SJSA1 (cell line): ENCODE results near the gene NAGPA. TPM values are rescaled to one million over a fixed set of nuclear protein-coding genes. Genes with fewer than 3 reads are reported as not detected.
A peak's percentile ranks its signal among the peaks of the same experiment; 100 is the strongest.
"Not testable (repeated sequence)": the region's sequence is repeated elsewhere in the genome, so short reads cannot be mapped to it uniquely, and the experiment has no call there.

Experiments
- DNase-seq, 2 experiments: peaks; one replicate each; pipeline ENCODE4 v3.0.0-alpha.2; 2015 to 2020; ENCODE audit warnings: low spot score in 2 of 2, low read depth in 1 of 2
- H3K27ac ChIP-seq: fragments of 250-450 bp; sonication (Bioruptor Pico); 2 replicates; pipeline ENCODE4 v1.5.1; 2020; ENCODE audit warnings: mild to moderate bottlenecking, moderate library complexity
- H3K27me3 ChIP-seq: fragments of 250-450 bp; sonication (Bioruptor Pico); replicated peaks from 2 replicates; pipeline ENCODE4 v1.5.1; 2020; ENCODE audit warnings: mild to moderate bottlenecking, moderate library complexity
- H3K36me3 ChIP-seq: fragments of 250-450 bp; sonication (Bioruptor Pico); 2 replicates; pipeline ENCODE4 v1.5.1; 2020; ENCODE audit warnings: mild to moderate bottlenecking
- H3K4me1 ChIP-seq: fragments of 250-450 bp; sonication (Bioruptor Pico); replicated peaks from 2 replicates; pipeline ENCODE4 v1.6.1; 2021; ENCODE audit warnings: mild to moderate bottlenecking
- H3K4me3 ChIP-seq: fragments of 250-450 bp; sonication (Bioruptor Pico); 2 replicates; pipeline ENCODE4 v1.5.1; 2020; ENCODE audit warnings: mild to moderate bottlenecking
- H3K9me3 ChIP-seq: fragments of 250-450 bp; sonication (Bioruptor Pico); replicated peaks from 2 replicates; pipeline ENCODE4 v1.5.1; 2020; ENCODE audit warnings: mild to moderate bottlenecking
- total RNA-seq: library from RNA; depleted of rRNA; stranded (reverse); fragments of >200 nt; shearing (Covaris generic); gene quantifications from 2 replicates; pipeline ENCODE4 v1.2.3, GENCODE V29; 2014; rRNA removed

NAGPA gene
- total RNA-seq = 12.1 and 31.5 TPM in 2 replicates

GRCh38 chr16:5033256-5034166 lies at the start of gene NAGPA:
Gene NAGPA (minus strand): TSS chr16:5033935. CDS start chr16:5033914, 21 bp downstream.
- peaks cover 13% of the 10 kb centered on the region for H3K4me1 ChIP-seq
- peak; percentile 85 for DNase-seq
- H3K27ac ChIP-seq = 0 out of 2 replicates have a peak within 1 kb of the TSS, but pooled peaks have one; percentile 7
- no peaks in the 10 kb centered on the region for H3K9me3 ChIP-seq
- H3K27me3 ChIP-seq = no peaks in the 10 kb centered on the region
- H3K4me3 ChIP-seq = peak within 1 kb of the TSS; percentile 86
- no peaks in the 10 kb centered on the region; the same call in 1 of the 2 replicates for H3K36me3 ChIP-seq

GRCh38 chr16:5080996-5081395 lies 47.3 kb upstream of the NAGPA start:
- DNase-seq, H3K27ac ChIP-seq, H3K4me3 ChIP-seq, H3K4me1 ChIP-seq, H3K9me3 ChIP-seq, H3K27me3 ChIP-seq: not testable (repeated sequence)
- peaks cover 12% of the 10 kb centered on the region for H3K36me3 ChIP-seq

GRCh38 chr16:5080461-5080860 lies 46.7 kb upstream of the NAGPA start:
- not testable (repeated sequence) for H3K4me3 ChIP-seq, H3K9me3 ChIP-seq, H3K27me3 ChIP-seq, H3K4me1 ChIP-seq, DNase-seq, H3K27ac ChIP-seq
- peaks cover 17% of the 10 kb centered on the region for H3K36me3 ChIP-seq

GRCh38 chr16:5078626-5079025 lies 44.9 kb upstream of the NAGPA start:
- no peak for DNase-seq
- Histone ChIP-seq H3K36me3 (peaks cover 28% of the 10 kb centered on the region), H3K27ac (no peak overlapping the region), H3K4me3 (no peak overlapping the region), H3K27me3 (no peaks in the 10 kb centered on the region), H3K4me1 (no peaks in the 10 kb centered on the region), H3K9me3 (no peaks in the 10 kb centered on the region)

GRCh38 chr16:5077304-5077703 lies 43.6 kb upstream of the NAGPA start:
- no peaks in the 10 kb centered on the region for H3K27me3 ChIP-seq
- H3K36me3 ChIP-seq = peaks cover 35% of the 10 kb centered on the region
- H3K4me3 ChIP-seq = no peak overlapping the region
- H3K9me3 ChIP-seq = no peaks in the 10 kb centered on the region
- DNase-seq = no peak
- no peak overlapping the region for H3K27ac ChIP-seq
- peaks cover 5% of the 10 kb centered on the region for H3K4me1 ChIP-seq

- H3K4me1 ChIP-seq = peaks cover 15% of the 10 kb centered on the region
- H3K9me3 ChIP-seq = no peaks in the 10 kb centered on the region
- H3K36me3 ChIP-seq = peaks cover 35% of the 10 kb centered on the region
- no peaks in the 10 kb centered on the region for H3K27me3 ChIP-seq
- no peak for DNase-seq
- H3K4me3 ChIP-seq = no peak overlapping the region
- no peak overlapping the region for H3K27ac ChIP-seq
Observed at GRCh38 chr16:5075637-5076036, 41.9 kb upstream of the NAGPA start.

GRCh38 chr16:5073771-5074170 lies 40.0 kb upstream of the NAGPA start:
- Histone ChIP-seq H3K4me1 (peaks cover 15% of the 10 kb centered on the region), H3K36me3 (peaks cover 35% of the 10 kb centered on the region)
- H3K27me3 ChIP-seq, DNase-seq, H3K27ac ChIP-seq, H3K4me3 ChIP-seq, H3K9me3 ChIP-seq: not testable (repeated sequence)

GRCh38 chr16:5073279-5073629 lies 39.5 kb upstream of the NAGPA start:
- DNase-seq = no peak
- H3K9me3 ChIP-seq = no peaks in the 10 kb centered on the region
- peaks cover 35% of the 10 kb centered on the region for H3K36me3 ChIP-seq
- no peak overlapping the region for H3K27ac ChIP-seq
- no peaks in the 10 kb centered on the region for H3K27me3 ChIP-seq
- no peak overlapping the region for H3K4me3 ChIP-seq
- H3K4me1 ChIP-seq = peaks cover 15% of the 10 kb centered on the region

- Histone ChIP-seq H3K36me3 (peaks cover 35% of the 10 kb centered on the region), H3K27me3 (peaks cover 6% of the 10 kb centered on the region; the same call in 1 of the 2 replicates), H3K4me1 (peaks cover 15% of the 10 kb centered on the region), H3K4me3 (peak overlapping the region; percentile 77), H3K9me3 (no peaks in the 10 kb centered on the region), H3K27ac (peak overlapping the region; percentile 16)
- no peak for DNase-seq
Observed at GRCh38 chr16:5072334-5073278, 38.9 kb upstream of the NAGPA start.

- no peaks in the 10 kb centered on the region for H3K9me3 ChIP-seq
- H3K27me3 ChIP-seq = peaks cover 14% of the 10 kb centered on the region; the same call in 1 of the 2 replicates
- peaks cover 15% of the 10 kb centered on the region for H3K4me1 ChIP-seq
- DNase-seq = peak; percentile 84 to 89
- peaks cover 31% of the 10 kb centered on the region for H3K36me3 ChIP-seq
- H3K4me3 ChIP-seq = peak within 1 kb of the TSS; percentile 77
- peak within 1 kb of the TSS; percentile 16 for H3K27ac ChIP-seq
Observed at GRCh38 chr16:5071681-5072333, 38.1 kb upstream of the NAGPA start, which contains the start of gene ALG1. Gene ALG1 (plus strand): TSS chr16:5071843. CDS start chr16:5071850, 7 bp downstream.

- Histone ChIP-seq H3K9me3 (no peaks in the 10 kb centered on the region), H3K4me3 (peak overlapping the region; percentile 77), H3K36me3 (peaks cover 31% of the 10 kb centered on the region), H3K27ac (peak overlapping the region; percentile 16), H3K27me3 (peaks cover 16% of the 10 kb centered on the region; the same call in 1 of the 2 replicates), H3K4me1 (peaks cover 15% of the 10 kb centered on the region)
- no peak for DNase-seq
Observed at GRCh38 chr16:5071341-5071680, 37.6 kb upstream of the NAGPA start.

GRCh38 chr16:5070431-5071186 lies 36.9 kb upstream of the NAGPA start:
- H3K27ac ChIP-seq = no peak overlapping the region
- no peaks in the 10 kb centered on the region for H3K9me3 ChIP-seq
- H3K36me3 ChIP-seq = peaks cover 24% of the 10 kb centered on the region
- H3K4me1 ChIP-seq = peaks cover 15% of the 10 kb centered on the region
- peaks cover 23% of the 10 kb centered on the region; the same call in 1 of the 2 replicates for H3K27me3 ChIP-seq
- no peak for DNase-seq
- no peak overlapping the region for H3K4me3 ChIP-seq

GRCh38 chr16:5069854-5070253 lies 36.1 kb upstream of the NAGPA start:
- no peak for DNase-seq
- peaks cover 29% of the 10 kb centered on the region for H3K27me3 ChIP-seq
- H3K4me1 ChIP-seq = peaks cover 15% of the 10 kb centered on the region
- H3K36me3 ChIP-seq = peaks cover 16% of the 10 kb centered on the region
- H3K4me3 ChIP-seq = no peak overlapping the region
- H3K27ac ChIP-seq = no peak overlapping the region
- H3K9me3 ChIP-seq = no peaks in the 10 kb centered on the region
